Hypothalamus (tissue), 51 donors: ENCODE data around the gene EMID1.

Experiments used
- DNase-seq, 51 donors: peaks; one replicate each; lab custom pipeline; 2025; lab: John Stamatoyannopoulos, UW

EMID1 gene

DNA sequence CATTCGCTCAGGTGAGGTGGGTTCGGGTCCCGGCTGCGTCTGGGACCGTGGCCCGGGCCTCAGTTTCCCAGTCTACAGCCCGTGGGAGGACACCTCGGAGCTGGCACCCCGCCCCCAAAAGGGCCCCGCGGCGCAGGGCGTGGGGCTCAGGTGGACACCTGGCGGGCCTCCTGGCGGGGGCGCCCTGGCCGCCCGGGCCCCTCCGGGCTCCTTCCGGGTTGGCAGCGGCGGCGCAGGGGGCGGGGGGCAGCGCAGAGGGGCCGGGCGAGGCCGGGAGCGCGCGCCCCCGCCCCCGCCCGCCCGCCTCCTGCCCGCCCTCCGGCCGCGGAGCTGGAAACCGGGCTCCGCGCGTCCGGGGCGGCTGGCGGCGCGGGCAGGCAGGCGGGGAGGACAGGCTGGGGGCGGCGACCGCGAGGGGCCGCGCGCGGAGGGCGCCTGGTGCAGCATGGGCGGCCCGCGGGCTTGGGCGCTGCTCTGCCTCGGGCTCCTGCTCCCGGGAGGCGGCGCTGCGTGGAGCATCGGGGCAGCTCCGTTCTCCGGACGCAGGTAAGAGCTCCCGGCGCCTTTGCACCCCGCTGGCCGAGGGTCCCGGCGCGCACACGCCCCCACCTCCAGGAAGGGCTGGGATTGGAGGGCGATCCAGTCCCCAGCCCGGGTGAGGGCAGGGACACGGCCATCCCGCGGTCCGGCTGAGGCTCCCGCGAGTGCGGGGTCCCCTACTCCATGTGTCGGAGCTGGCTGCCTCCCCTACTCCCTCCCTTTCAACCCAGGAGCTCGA is at the start of gene EMID1:
EMID1 (plus strand) TSS at position 303 of the 778 bp plus-strand sequence; CDS start at position 446, 143 bp downstream.
- DNase-seq = peak in 7 of 51 donors; percentile 10 to 43 (median 22)

DNA sequence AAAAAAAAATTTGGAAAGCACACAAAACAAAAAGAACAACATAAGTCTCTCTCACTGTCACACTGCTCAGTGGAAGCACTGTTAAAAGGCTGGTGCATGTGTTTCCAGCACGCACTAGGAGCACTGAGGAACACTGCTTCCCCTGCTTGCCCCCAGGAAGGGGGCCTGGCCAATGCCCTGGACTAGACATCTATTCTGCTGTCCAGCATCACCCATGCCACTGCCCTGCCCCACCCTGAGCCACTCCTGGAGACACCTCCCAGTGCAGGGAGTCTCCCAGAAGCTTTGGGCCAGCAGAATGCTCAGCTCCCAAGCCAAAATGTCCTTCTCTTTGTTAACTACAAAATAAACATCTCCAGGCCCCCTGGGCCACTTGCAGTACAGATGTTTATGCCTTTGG is 49.7 kb upstream of the EMID1 start:
- no peak for DNase-seq

DNA sequence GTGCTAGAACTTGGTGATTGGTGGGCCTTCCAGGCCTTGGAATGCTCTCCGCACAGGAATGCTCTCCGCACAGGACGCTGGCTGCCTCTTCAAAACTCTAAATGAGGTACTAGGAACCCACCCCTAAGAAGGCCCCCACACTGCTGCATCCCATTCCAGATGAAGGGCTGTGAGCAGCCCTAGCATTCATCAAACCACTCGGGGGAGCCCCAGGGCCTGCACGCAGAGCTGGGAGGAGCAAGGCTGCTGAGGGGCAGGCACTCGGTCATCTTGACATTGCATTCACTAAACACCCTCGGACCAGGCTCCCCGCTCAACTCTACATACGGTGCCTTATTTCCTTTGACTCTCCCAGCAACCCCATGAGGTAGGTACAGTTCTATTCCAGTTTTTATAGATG is 49.2 kb upstream of the EMID1 start:
- DNase-seq = peak in 2 of 51 donors; percentile 3 to 14

DNA sequence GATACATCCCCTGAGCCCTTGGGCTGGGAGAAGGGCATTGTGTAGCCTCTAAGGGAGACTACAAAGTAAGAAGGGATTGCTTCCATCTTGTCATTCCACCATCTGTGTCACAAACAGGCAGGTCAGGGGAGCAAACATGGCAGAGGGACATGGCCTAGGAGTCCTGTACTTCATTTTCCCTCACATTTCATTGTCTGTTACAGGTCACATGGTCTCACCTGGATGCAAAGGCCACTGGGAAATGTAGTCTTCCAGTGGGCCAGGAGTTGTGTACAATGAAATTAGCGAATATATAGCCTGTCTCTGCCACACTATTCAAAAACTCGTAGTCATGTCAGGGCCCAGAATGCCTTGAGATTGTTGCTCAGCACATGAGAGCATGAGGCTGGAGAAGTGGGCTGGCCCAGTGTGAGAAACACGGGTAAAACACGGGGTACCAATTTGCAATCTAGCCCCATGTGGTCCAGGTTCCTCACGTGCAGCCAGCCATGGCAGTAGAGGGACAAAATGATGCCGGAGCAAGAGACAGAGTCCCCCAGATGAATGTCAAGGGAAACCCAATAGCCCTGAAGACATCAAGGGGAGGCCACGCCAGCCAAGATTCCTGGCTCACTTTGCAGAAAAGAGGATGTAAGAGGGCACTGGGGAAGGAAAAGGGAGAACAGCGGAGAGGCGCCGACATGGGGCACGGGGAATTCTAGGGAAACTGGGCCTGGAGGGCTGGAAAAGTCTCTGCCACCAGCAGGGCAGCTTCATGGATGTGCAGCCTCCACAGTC is 47.7 kb upstream of the EMID1 start:
- no peak for DNase-seq

DNA sequence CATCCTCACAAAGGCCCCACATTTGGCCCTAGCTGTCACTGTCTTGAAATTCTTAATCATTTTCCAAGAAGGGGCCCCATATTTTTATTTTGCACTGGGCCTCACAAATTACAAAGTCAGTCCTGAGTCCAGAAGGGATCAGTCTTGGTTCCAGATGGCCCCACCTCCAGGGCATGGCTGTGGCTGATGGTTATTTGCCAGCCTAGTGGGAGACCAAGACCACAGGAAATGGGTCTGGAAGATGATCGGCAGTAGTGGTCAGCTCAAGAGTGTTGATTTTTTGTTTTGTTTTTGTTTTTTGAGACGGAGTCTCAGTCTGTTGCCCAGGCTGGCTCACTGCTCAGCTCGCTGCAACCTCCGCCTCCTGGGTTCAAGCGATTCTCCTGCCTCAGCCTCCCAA is 47.1 kb upstream of the EMID1 start:
- no peak for DNase-seq

DNA sequence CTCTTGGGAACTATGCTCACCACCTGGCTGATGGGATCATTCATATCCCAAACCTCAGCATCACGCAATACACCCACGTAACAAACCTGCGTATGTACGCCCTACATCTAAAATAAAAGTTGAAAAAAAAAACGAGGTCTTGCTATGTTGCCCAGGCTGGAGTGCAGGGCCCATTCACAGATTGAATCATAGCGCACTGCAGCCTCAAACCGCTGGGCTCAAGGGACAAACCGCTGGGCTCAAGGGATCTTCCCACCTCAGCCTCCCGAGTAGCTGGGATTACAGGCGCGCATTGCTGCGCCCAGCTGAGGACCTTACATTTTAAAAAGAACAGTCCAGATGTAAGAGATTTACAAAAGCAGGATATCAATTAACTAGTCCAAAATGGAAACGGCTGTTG is 41.9 kb upstream of the EMID1 start:
- no peak for DNase-seq

DNA sequence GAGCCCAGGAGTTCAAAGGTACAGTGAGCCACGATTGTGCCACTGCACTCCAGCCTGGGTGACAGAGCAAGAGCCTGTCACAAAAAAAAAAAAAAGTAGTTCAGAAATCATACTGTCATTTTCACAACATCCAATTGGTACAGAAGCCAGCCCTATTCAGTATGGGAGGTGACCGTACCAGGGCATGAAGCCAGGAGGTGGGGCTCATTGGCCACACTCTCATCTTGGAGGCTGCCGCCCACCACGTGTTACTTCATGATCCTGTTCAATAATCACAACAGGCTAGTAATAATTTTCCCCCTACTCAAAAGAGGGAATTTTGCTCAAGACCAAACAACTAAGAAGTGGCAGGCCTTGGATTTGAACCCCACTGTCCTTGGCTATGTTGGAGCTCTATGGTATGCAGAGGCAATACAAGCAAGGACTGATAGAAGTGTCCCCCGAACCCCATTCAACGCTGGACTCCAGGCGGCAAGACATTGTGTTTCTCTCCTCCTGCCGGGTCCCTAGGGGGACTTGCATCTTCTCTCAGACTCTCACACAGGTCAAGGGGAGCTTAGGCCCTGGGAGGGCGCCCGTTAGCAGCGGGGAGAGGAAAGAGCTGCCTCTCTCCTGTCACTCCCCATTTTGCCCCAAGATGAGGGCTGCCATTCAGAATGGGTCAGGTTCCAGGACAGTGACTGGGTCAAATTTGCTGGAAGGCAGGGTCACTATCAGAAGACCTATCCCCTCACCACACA is 40.2 kb upstream of the EMID1 start:
- no peak for DNase-seq

DNA sequence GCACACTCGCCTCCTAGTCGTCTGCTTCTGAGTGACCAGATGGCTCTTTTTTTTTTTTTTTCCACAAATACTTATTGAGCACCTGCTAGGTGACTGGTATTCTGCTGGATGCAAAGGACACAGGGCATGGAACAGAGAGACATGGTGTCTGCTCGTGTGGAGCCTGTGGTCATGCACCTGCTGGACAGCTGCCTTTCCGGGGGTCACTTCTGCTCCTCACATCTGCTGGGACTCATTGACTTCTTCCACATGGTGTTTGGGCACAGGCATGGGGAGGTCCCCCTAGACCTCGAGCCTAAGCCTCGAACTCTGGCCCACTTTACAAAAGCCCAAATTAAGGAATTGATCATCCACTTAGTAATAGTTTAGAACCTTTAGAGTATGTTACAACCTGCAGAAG is 39.5 kb upstream of the EMID1 start:
- DNase-seq = no peak

DNA sequence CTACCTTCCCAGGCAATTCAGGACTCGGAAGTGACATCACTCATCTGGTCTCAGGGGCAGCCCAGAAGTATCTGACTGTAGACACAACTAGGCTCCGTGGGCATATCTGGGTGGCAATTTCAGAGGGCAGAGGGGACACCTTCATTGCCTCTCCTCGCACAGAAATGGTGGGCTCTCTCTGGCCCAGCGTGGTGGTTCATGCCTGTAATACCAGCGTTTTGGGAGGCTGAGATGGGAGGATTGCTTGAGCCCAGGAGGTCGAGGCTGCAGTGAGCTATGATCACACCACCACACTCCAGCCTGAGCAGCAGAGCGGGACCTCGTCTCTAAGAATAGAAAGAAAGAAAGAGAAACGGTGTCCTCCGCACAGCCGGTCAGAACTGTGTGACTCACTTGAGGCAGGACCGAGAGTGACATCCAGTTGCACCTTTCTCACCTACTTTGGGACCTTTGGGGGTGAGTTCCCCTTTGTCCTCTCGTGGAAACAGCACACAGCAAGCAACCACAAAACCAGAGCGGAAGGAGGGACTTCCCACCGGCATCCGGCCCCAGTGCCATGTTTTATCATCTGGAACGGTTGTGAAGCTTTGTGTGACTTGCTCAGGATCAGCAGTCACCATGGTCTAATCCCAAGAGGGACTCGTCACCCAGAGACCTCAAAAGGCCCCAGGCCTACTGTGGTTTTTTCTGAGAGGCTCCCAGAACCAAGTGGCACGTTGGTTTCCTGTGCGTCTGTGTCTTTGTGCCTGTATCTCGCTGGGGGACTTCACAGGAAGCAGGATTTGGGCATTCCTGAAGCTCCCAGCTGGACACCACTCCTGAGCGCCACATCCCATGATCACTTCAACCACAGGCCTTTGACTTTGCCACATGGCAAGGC is 38.4 kb upstream of the EMID1 start:
- DNase-seq = no peak

DNA sequence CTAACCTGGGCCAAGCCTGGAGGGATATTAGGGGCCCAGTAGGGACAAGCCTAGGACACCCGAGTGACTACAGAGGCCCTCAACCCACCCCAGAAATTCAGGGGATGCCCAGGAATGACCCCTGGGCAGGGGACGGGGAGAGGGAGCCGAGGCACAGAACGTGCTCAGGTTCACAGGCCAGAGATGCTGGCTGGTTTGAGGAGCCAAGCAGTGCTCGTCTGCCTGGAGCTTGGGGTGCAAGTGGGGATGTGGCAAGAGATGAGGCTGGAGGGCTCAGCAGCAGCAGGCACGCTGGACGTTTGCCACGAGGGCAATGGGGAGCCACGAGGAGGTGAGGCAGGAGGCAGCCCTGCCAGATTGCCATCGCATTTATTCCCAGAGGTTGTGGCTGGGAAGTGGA is 34.0 kb upstream of the EMID1 start:
- DNase-seq = no peak

DNA sequence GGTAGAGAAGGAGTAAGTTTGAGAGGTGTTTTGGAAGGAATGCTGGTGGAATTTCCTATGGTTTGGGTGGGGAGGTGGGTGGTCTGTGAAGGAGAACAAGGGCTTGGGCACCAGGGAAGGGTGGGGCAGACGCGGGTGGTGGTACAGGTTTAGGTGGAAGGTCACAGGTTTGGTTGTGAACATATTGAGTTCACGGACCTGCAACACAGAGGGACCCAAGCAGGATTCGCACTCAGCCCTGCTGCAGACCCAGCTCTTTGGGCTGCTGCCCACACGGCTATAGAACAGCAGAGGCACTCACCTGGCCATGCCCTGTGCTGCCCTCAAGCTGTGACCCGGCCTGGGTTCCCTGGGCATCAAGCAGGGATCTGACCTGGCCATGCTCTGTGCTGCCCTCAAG is 33.5 kb upstream of the EMID1 start:
- no peak for DNase-seq

DNA sequence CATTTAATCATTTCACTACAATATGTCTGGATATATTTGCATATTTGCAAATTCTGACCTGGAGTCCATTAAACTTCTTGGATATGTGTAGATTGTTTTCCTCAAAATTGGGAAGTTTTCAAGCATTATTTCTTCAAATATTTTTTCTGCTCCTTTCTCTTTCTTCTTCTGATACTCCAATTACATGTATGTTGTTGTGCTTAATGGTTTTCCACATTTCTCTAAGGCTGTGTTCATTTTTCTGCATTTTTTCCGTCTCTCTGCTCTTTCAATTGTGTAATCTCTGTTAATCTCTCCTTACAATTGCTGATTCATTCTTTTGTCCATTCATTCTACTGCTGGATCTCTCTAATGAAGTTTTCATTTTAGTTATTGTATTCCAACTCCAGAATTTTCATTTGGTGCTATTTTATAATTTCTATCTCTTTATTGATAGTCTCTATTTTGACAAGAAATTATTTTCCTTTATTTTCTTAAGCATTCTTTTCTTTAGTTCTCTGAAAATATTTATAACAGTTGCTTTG is 30.3 kb upstream of the EMID1 start:
- DNase-seq = no peak

DNA sequence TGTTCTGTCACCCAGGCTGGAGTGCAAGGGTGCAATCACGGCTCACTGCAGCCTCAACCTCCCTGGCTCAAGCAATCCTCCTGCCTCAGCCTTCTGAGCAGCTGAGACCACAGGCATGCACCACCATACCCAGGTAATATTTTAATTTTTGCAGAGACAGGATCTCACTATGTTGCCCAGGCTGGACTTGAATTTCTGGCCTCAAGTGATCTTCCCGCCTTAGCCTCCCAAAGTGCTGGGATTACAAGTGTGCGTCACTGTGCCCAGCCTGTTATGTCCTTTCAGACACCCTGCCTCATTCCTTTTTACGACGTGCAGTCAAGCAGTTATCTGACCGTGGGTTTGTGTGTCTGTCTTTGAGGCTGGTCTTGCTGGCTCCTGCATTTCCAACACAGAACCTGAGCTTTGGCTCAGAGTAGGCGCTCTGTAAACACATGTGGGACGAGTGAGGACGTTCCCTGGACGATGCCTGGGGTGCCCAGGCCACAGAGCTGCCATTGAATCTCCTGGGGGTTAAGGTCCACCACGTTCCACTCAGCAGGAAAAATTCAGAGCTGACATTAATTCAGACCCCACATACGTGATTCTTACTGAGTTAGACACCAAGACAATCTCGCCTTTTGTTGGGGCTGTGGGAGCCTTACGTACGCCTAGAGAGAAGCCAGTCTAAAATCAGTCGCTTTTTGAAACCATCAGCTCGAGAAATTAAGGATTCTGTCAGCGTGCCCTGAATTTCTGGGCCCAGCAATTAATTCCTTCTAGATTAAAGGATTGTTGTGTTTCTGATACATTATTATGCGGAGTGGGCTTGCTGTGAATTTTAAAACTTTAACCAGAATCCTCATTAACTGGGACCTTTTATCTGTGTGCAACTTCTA is 21.5 kb upstream of the EMID1 start:
- DNase-seq = peak in 1 of 51 donors; percentile 18

DNA sequence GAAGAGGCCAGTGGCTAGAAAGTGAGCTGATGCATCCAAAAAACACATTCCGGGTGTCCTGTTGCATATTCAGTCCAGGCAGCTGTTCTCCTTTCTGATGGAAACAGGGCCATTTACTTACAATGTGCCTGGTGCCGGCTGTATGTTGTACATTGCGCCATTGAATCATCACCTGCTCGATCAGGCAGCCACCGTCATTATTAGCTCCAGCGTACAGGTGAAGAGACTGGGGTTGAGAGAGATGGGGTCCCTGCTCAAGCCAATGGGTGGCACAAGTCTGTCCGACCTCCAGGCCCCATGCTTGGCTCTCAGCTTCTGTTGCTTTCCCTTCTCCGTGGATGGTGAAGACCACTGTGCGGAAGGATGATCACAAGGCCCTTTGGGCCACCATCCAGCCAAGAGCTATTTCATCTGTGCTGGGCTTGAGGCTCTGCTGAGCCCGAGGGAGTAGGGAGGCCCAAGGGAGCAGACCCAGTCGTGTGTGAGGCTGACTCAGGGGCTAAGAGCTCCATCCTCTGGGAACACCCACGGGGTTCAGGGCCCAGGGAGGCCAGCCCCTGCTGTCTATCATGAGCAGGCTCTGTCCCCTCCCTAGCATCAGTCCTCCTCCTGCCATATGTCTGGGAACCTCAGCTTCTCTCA is 20.7 kb upstream of the EMID1 start:
- DNase-seq = no peak

DNA sequence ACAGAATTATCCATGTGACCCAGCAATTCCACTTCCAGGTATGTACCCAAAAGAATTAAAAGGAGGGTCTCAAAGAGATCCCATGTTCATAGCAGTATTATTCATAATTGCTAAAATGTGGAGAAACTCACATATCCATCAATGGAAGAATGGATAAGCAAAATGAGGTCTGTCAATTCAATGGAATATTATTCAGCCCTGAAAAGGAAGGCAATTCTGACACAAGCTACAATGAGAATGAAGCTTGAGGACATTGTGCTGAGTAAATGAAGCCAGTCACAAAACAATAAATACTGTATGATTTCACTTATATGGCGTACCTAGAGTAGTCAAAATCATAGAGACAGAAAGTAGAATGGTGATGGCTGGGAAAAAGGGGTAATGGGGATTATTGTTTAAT is 19.4 kb upstream of the EMID1 start:
- DNase-seq = no peak

DNA sequence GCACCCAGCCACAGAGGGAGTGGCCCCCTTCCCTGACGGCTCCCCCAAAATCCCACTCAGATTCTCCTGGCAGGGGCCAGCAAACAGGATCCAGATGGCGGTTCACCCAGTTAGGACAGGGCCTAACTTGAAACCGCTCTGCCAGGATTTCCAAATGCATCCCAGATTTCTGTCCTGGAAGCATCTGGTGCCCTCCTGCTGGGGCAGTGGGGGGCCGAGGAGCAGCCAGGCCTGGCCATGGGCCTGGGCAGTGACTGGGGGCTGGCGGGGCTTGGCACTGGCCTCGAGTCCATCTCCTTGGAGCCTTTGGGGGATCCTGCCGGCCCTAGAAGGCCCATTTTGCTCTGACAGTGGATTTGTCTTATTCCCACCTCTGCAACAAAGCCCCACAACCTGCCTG is 17.9 kb upstream of the EMID1 start:
- no peak for DNase-seq

DNA sequence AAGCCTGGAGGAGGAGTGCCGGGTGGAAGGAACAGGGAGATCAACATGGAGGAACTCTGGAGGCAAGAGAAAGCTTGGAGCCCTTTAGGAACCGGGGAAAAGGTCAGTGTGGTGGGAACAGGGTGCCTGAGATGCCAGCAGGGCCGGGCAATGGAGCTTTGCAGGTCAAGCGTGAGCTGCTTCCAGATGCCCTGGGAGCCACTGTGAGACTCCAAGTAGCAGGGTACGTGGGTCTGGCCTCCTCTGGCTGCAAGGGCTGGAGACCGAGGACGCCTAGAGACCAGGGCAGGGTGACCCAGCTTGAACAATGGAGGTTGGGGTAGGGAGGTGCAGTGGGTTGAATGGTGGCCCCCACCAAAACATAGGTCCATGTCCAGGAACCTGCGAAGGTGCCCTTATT is 15.6 kb upstream of the EMID1 start:
- no peak for DNase-seq

DNA sequence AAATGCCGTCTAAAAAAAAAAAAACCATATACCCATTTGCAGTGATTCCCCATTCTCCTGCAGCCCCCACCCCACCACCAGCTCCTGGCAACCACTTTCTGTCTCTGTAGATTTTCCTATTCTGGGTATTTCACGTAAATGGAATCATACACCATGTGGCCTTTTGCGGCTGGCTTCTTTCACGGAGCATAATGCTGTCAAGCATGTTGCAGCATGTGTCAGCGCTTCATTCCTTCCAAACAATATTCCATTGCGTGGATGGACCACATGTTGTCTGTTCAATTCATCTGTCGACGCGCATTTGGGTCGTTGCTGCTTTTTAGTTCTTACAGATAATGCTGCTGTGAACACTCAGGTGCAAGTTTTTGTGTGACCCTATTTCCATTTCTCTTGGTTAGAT is 14.8 kb upstream of the EMID1 start:
- DNase-seq = no peak

DNA sequence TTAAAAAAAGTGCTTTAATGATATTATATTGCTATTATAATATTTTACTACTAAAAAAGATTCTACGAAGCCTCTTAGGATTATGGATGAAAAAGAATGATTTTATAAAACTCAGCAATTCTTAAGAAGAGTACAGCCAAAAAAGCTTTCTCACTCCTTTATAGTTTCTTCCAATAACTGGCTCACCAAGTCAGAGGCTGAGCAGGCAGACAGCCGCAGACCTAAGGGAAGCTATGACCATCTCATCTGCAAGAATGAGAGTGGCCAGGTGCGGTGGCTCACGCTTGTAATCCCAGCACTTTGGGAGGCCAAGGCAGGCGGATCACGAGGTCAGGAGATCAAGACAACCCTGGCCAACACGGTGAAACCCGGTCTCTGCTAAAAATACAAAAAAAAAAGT is 12.7 kb upstream of the EMID1 start:
- DNase-seq = no peak
